Panc1 (cell line): ENCODE measurements around the gene ZNF836. TPM values are rescaled to one million over a fixed set of nuclear protein-coding genes. Genes with fewer than 3 reads are reported as not detected.
A peak's percentile ranks its signal among the peaks of the same experiment; 100 is the strongest.

Experiments
- ATAC-seq: fragments of 200-7000 bp; cut with Tn5 transposase; 2 replicates; pipeline ENCODE4 v1.9.1; 2020; ENCODE audit warnings: mild to moderate bottlenecking, moderate library complexity
- BruUV-seq: library from RNA; stranded (reverse); fragments of 400-500 nt; replicated peaks from 2 replicates; lab custom pipeline; 2021; lab: Mats Ljungman, UMichigan
- CTCF ChIA-PET: fragments of 300-600 bp; sonication (Branson Sonifier 250); formaldehyde crosslinking; loops from one replicate; lab custom pipeline; 2022; ENCODE audit warnings: antibody characterized with exemption; lab: Charles Lee
- POLR2A ChIA-PET: fragments of 300-600 bp; sonication (Branson Sonifier 250); formaldehyde crosslinking; loops from one replicate; lab custom pipeline; 2022; ENCODE audit warnings: antibody characterized with exemption; lab: Charles Lee
- DNase-seq: peaks from one replicate; pipeline ENCODE4 v3.0.0-alpha.2; 2010; ENCODE audit warnings: low read depth, low spot score
- H3K27ac ChIP-seq: 2 replicates; pipeline ENCODE4 v1.5.1; 2011; ENCODE audit warnings: mild to moderate bottlenecking, low read length, inconsistent platforms
- H3K27me3 ChIP-seq: fragments of 200-500 bp; sonication (Bioruptor generic); 2 replicates; pipeline ENCODE4 v1.6.0; 2014; ENCODE audit warnings: low read length, inconsistent platforms; ENCODE audit not compliant: control insufficient read depth, insufficient read depth
- H3K36me3 ChIP-seq: fragments of 200-500 bp; sonication (Bioruptor generic); 2 replicates; pipeline ENCODE4 v1.5.1; 2014; ENCODE audit warnings: inconsistent platforms, mild to moderate bottlenecking, low read length, moderate library complexity; ENCODE audit not compliant: control insufficient read depth, insufficient read depth
- H3K4me1 ChIP-seq: 2 replicates; pipeline ENCODE4 v1.5.1; 2011; ENCODE audit warnings: inconsistent platforms, mild to moderate bottlenecking, low read length, moderate library complexity; ENCODE audit not compliant: control insufficient read depth, insufficient read depth
- H3K4me3 ChIP-seq, 2 experiments: 2 replicates each; pipeline ENCODE4 v1.5.1; 2011 to 2012; ENCODE audit warnings: low read depth in 2 of 2, low read length in 2 of 2, mild to moderate bottlenecking in 2 of 2, inconsistent platforms in 1 of 2, moderate library complexity in 1 of 2
- H3K9me3 ChIP-seq: fragments of 200-500 bp; sonication (Bioruptor generic); 2 replicates; pipeline ENCODE4 v1.5.1; 2014; ENCODE audit warnings: low read depth, mild to moderate bottlenecking, inconsistent platforms, low read length, moderate library complexity; ENCODE audit not compliant: control insufficient read depth, insufficient read depth
- CTCF ChIP-seq: fragments of 450-650 bp; IDR thresholded peaks from 2 replicates; pipeline ENCODE4 v1.5.1; 2017; ENCODE audit warnings: mild to moderate bottlenecking
- POLR2AphosphoS5 ChIP-seq: IDR thresholded peaks from 2 replicates; pipeline ENCODE4 v1.6.1; 2012; ENCODE audit warnings: mild to moderate bottlenecking, low read depth, low read length, moderate library complexity
- REST ChIP-seq, 2 experiments: IDR thresholded peaks; 2 replicates each; pipeline ENCODE4 v1.6.1; 2011 to 2012; ENCODE audit warnings: low read depth in 2 of 2, control low read depth in 1 of 2, low read length in 1 of 2, mild to moderate bottlenecking in 1 of 2, moderate library complexity in 1 of 2; ENCODE audit not compliant: insufficient read depth in 1 of 2
- SIN3A ChIP-seq: IDR thresholded peaks from 2 replicates; pipeline ENCODE4 v1.6.1; 2012; ENCODE audit warnings: low read depth, mild to moderate bottlenecking, low read length, moderate library complexity, borderline replicate concordance; ENCODE audit not compliant: insufficient read depth
- TCF7L2 ChIP-seq: IDR thresholded peaks from 2 replicates; pipeline ENCODE4 v1.6.1; 2011; ENCODE audit warnings: mild to moderate bottlenecking, low read depth, low read length, inconsistent platforms
- in situ Hi-C: cut with HindIII; loops from 2 replicates; pipeline ENCODE4 v1.10.0; 2016; ENCODE audit warnings: low sequenced_read_pairs, low pct_unique_long_range_greater_than_20kb
- intact Hi-C: fragments of 100-400 bp; cut with micrococcal nuclease; formaldehyde crosslinking; loops from one replicate; pipeline ENCODE4 v1.10.0; 2022; ENCODE audit not compliant: unreplicated experiment
- total RNA-seq: library from RNA; stranded (reverse); gene quantifications from one replicate; pipeline ENCODE4 v1.2.1, GENCODE V29; 2021; ENCODE audit not compliant: unreplicated experiment

The ZNF836 gene
- total RNA-seq, 1 experiment from 2014 or later: 6.3 TPM

- H3K27ac ChIP-seq: no peak overlapping the region
- in situ Hi-C loops: no loop called here
- BruUV-seq: no TSS peak
Observed at GRCh38 chr19:52172347-52172746, 926 bp upstream of the ZNF836 start.

GRCh38 chr19:52170863-52171320 is 529 bp downstream of the ZNF836 start:
- peak; percentile 65 for ATAC-seq
- POLR2A ChIA-PET: no interaction called here
- in situ Hi-C loops: no loop called here
- DNase-seq: no peak
- intact Hi-C loops: no loop called here
- H3K4me3 ChIP-seq: peak overlapping the region; percentile 93 to 94
- peak overlapping the region; percentile 70 for H3K27ac ChIP-seq
- TF ChIP-seq POLR2AphosphoS5 (no peak), REST (IDR thresholded peaks at IDR 0.05; ENCODE audit: insufficient read depth in 1 of 2, low read depth in 2 of 2, low read length in 1 of 2) (no peak), TCF7L2 (no peak), CTCF (no peak), SIN3A (no peak)
- CTCF ChIA-PET: no interaction called here
- no peaks in the 10 kb centered on the region for H3K4me1 ChIP-seq
- no peaks in the 10 kb centered on the region for H3K36me3 ChIP-seq
- no peaks in the 10 kb centered on the region for H3K27me3 ChIP-seq
- H3K9me3 ChIP-seq: no peaks in the 10 kb centered on the region
- BruUV-seq: no TSS peak

More at GRCh38 chr19:52172347-52172746, 926 bp upstream of the ZNF836 start:
- POLR2A ChIA-PET: no interaction called here
- TF ChIP-seq POLR2AphosphoS5 (no peak), TCF7L2 (no peak), REST (IDR thresholded peaks at IDR 0.05; ENCODE audit: insufficient read depth in 1 of 2, low read depth in 2 of 2, low read length in 1 of 2) (no peak), CTCF (no peak), SIN3A (no peak)
- Histone ChIP-seq H3K36me3 (no peaks in the 10 kb centered on the region), H3K9me3 (no peaks in the 10 kb centered on the region), H3K4me1 (no peaks in the 10 kb centered on the region), H3K27me3 (no peaks in the 10 kb centered on the region), H3K4me3 (peak overlapping the region in 1 of 2 experiments; percentile 93; a peak in 2 of 4 replicates)
- intact Hi-C loops: no loop called here
- CTCF ChIA-PET: no interaction called here
- DNase-seq (no peak), ATAC-seq (no peak)
